Thoracic aorta (tissue), 2 donors: Measurements from ENCODE around the gene GOLGA6L10. TPM values are rescaled to one million over a fixed set of nuclear protein-coding genes. Genes with fewer than 3 reads are reported as not detected.
"Not testable (repeated sequence)": the region's sequence is repeated elsewhere in the genome, so short reads cannot be mapped to it uniquely, and the experiment has no call there.

Experiments
- ATAC-seq: fragments of 150-250 bp; one replicate; pipeline ENCODE4 v1.8.0; 2017; ENCODE audit warnings: low read depth; ENCODE audit not compliant: insufficient number of reproducible peaks, low FRiP score
- DNase-seq: peaks from one replicate; pipeline ENCODE4 v3.0.0-alpha.2; 2020; ENCODE audit warnings: low spot score
- H3K27ac ChIP-seq, 2 donors: fragments of 200-600 bp; sonication (generic); 1 replicate in 1 of 2; 2 replicates in 1 of 2; pipeline ENCODE4 v1.5.1; 2016; ENCODE audit warnings: mild to moderate bottlenecking in 2 of 2, moderate library complexity in 2 of 2
- H3K27me3 ChIP-seq: fragments of 200-600 bp; sonication (generic); replicated peaks from 2 replicates; pipeline ENCODE4 v1.6.0; 2016; ENCODE audit warnings: mild to moderate bottlenecking; ENCODE audit not compliant: insufficient read depth
- H3K36me3 ChIP-seq: fragments of 200-600 bp; sonication (generic); one replicate; pipeline ENCODE4 v1.5.1; 2016
- H3K4me1 ChIP-seq, 2 donors: fragments of 200-600 bp; sonication (generic); 1 replicate in 1 of 2; 2 replicates in 1 of 2; pipeline versions ENCODE4 v1.5.1 to v1.6.0; 2016; ENCODE audit warnings: low read depth in 2 of 2, mild to moderate bottlenecking in 1 of 2; ENCODE audit not compliant: control insufficient read depth in 1 of 2
- H3K4me3 ChIP-seq: fragments of 200-600 bp; sonication (generic); 2 replicates; pipeline ENCODE4 v1.5.1; 2016; ENCODE audit warnings: mild to moderate bottlenecking
- H3K9me3 ChIP-seq: fragments of 200-600 bp; sonication (generic); 2 replicates; pipeline ENCODE4 v1.5.1; 2016
- total RNA-seq, 2 donors: library from RNA; depleted of rRNA; stranded (reverse); fragments of >200 nt; gene quantifications; one replicate each; pipeline versions ENCODE4 v1.1.0 to v1.2.3, GENCODE V29; 2016
- TF ChIP-seq, protein P1 (sequence below): fragments of 200-600 bp; sonication (generic); IDR thresholded peaks from one replicate; pipeline ENCODE4 v1.5.1; 2019; ENCODE audit warnings: antibody characterized with exemption

Gene GOLGA6L10
- total RNA-seq, 2 donors from 2014 or later = 0.42 to 3.1 TPM

DNA sequence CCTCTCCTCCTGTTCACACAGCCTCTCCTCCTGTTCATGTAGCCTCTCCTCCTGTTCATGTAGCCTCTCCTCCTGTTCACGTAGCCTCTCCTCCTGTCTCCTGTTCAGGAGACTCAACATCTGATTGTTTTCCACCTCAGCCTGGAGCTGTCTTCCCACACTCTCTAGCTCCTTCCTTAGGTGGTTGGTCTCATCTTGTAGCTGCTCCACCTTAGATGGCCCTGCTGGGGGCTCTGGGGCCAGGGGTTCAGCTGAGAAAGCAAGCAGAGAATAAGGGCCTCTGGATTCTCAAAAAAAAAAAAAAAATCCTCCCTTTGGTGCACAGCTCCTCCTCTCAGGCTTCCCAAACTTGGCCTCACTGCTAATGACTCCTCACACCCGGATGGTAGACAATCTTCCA is 4.1 kb downstream of the GOLGA6L10 start:
- not testable (repeated sequence) for H3K27me3 ChIP-seq, H3K4me1 ChIP-seq, H3K36me3 ChIP-seq, H3K4me3 ChIP-seq, H3K9me3 ChIP-seq, ATAC-seq, H3K27ac ChIP-seq, DNase-seq

DNA sequence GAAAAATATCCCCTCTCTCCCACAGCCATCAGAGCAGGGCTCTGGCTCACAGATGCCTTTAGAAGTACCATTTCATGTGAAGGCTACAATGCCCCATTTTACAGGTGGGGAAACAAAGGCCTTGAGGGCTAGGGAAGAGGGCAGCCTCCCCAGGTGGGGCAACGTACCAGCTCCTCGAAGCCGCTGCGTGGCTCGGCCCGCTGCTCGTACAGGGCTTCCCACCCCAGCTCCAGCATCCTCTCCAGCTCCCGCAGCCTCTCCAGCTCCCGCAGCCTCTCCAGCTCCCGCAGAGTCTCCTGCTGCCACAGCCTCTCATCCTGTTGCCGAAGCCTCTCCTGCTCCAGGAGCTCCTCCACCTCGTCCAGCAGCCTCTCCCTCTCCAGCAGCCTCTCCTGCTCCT is 4.9 kb downstream of the GOLGA6L10 start:
- H3K4me1 ChIP-seq, H3K9me3 ChIP-seq, H3K36me3 ChIP-seq, ATAC-seq, H3K27me3 ChIP-seq, H3K27ac ChIP-seq, DNase-seq, H3K4me3 ChIP-seq: not testable (repeated sequence)

DNA sequence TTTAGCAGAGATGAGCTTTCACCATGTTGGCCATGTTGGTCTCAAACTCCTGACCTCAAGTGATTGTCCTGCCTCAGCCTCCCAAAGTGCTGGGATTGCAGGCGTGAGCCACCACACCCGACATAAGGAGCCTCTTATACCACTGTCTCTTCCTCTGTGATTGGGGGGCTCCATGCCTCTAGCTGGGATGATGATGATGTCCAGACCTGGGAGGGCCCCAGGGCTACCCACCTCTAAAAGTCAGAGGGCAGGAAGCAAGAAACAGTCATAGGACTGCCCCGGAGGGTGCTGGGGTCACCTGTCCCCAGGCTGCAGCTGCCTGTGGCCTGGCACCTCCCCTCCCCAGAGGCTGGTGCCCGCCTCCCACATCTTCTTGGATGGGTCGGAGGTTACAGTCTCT is 5.4 kb downstream of the GOLGA6L10 start:
- not testable (repeated sequence) for DNase-seq, H3K9me3 ChIP-seq, H3K27ac ChIP-seq, H3K4me3 ChIP-seq, H3K4me1 ChIP-seq, H3K27me3 ChIP-seq, H3K36me3 ChIP-seq, ATAC-seq

DNA sequence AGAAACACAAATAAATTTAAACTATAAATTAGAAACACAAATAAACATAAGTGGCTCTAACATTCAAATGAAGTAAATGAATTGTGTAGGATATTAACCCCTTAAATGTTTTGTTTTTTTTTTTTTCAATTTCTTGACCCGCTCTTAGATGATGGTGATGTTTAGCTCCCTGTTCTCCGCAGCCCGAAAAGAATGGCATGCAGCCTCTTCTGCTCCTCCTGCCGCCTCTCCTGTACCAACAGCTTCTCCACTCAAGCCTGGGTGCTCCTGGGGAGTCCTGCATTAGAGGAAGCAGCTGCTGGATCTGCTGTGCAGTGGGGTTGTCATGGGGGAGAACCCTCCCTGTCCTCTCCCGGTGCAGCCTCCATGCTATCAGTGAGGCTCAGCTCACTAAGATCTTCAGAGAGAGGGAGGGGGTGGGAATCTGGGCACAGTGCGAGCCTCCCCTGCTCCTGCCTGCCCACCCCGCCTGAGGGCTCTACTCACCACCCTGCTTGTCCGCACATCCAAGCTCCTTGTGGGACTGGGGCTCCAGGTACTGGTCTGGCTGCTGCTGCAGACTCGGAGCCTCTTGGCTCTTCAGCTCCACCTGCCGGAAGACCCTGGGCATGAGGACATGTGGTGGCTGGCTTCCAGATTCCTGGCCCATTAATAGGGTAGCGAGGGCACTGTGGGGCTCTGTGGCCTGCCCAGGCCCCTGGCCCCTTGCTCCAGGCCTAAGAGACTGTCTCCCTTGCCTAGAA is 6.5 kb downstream of the GOLGA6L10 start:
- ATAC-seq = not testable (repeated sequence)

DNA sequence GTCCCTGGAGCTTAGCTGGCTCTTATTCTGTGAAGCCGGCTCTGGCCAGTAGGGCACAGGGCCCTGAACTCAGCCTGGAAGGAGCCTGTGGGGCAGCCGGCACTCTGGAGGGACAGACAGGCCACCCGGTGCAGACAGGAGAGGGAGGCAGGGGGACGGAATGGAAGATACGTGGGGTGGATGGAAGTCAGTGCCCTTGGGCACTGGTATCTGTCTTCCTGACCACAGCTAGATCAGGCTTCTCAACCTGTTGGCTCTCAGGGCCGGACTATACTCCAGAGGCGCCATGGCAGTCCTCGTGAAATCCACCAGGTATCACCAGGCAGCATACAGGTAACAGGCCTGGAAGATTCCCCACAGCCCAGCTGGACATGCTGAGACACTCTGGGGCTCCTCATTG is 10.7 kb downstream of the GOLGA6L10 start:
- not testable (repeated sequence) for H3K27me3 ChIP-seq, H3K9me3 ChIP-seq, ATAC-seq, DNase-seq, H3K27ac ChIP-seq, H3K4me1 ChIP-seq, H3K4me3 ChIP-seq, H3K36me3 ChIP-seq

More for the DNA sequence above, 6.5 kb downstream of the GOLGA6L10 start:
- TF ChIP-seq, protein P1, sequence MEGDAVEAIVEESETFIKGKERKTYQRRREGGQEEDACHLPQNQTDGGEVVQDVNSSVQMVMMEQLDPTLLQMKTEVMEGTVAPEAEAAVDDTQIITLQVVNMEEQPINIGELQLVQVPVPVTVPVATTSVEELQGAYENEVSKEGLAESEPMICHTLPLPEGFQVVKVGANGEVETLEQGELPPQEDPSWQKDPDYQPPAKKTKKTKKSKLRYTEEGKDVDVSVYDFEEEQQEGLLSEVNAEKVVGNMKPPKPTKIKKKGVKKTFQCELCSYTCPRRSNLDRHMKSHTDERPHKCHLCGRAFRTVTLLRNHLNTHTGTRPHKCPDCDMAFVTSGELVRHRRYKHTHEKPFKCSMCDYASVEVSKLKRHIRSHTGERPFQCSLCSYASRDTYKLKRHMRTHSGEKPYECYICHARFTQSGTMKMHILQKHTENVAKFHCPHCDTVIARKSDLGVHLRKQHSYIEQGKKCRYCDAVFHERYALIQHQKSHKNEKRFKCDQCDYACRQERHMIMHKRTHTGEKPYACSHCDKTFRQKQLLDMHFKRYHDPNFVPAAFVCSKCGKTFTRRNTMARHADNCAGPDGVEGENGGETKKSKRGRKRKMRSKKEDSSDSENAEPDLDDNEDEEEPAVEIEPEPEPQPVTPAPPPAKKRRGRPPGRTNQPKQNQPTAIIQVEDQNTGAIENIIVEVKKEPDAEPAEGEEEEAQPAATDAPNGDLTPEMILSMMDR = peak; percentile 28
- H3K27ac ChIP-seq, H3K27me3 ChIP-seq, H3K4me3 ChIP-seq, DNase-seq, H3K9me3 ChIP-seq, H3K4me1 ChIP-seq, H3K36me3 ChIP-seq: not testable (repeated sequence)

DNA sequence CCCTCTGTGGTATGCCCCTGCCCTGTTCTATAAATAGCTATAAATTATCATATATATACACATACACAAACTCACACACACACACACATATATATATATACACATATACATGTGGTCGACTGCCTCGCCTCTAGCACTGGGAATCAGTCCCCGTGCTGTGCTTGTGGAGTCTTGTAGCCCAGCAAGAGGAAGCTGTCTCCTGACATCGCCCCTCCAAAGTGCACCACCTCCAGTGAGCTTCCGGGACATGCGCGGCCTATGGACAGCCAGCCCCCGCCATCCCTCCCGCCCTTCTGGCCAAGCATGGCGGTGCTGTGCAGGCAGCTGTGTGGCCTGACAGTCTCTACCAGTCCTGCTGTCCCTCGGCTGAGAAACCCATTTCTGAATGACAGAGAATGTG is 11.2 kb downstream of the GOLGA6L10 start:
- H3K36me3 ChIP-seq, H3K9me3 ChIP-seq, H3K4me3 ChIP-seq, H3K27me3 ChIP-seq, H3K4me1 ChIP-seq, ATAC-seq, DNase-seq, H3K27ac ChIP-seq: not testable (repeated sequence)

DNA sequence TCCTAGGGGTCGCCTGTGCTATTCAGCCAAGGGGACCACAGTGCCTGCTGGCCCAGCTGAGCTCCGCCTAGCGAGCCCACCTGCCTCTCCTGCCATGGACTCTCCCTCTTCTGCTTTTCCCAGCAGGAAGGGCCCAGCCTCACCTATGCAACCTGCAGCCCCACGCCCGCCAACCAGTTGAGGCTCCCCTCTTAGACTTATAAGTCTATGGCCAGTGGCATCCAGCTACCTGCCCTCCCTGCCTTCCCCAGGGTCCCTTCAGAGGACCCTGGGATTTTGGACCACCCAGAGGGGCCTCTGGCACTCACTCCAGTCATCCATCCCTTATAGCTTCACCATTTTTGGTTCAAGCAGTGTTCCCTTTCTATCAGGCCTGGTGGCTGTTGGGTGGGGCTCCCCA is 12.2 kb downstream of the GOLGA6L10 start:
- H3K27me3 ChIP-seq, H3K27ac ChIP-seq, H3K36me3 ChIP-seq, H3K4me1 ChIP-seq, DNase-seq, ATAC-seq, H3K4me3 ChIP-seq, H3K9me3 ChIP-seq: not testable (repeated sequence)

DNA sequence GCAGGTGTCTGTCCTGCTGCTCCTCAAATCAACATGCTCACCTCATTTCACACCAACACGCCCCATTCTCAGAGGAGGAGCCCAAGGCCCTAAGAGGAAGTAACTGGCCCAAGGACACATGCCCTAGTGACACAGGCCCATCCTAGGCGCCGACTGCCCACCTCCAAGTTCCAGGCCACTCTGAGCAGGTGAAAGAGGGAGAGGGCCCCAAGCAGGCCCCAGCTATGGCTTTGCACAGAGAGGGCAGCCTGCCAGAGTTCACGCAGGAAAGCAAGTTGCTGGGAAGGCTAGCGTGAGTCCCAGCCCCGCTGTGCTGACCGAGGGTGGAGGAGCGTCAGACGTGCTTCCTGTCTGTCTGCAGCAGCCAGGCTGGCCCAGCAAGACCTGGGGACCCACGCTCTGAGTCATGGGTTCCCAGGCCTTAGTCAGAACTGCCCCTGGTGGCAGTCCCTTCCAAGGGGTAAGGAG is 13.1 kb downstream of the GOLGA6L10 start:
- H3K9me3 ChIP-seq, H3K4me3 ChIP-seq, H3K4me1 ChIP-seq, H3K36me3 ChIP-seq, H3K27ac ChIP-seq, DNase-seq, H3K27me3 ChIP-seq, ATAC-seq: not testable (repeated sequence)

DNA sequence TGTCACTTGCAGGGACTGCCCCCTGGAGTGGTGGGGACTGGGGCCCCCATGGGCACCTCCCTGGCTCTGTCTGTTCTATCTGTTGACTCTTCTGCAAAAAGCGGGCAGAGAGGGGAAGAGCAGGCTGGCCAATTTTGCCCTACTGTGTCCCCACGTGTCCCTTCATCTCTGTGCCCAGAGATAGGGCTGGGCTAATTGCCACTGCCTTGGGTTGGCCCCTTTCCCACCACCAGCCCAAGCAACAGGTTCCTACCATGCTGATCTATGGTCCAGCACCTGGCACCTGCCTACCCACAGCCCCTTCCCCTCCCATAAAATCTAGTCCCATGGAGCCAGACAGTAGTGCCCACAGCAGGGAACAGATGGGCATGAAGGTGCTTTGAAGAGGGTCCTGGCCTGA is 14.3 kb downstream of the GOLGA6L10 start:
- H3K27ac ChIP-seq, H3K4me3 ChIP-seq, H3K36me3 ChIP-seq, H3K9me3 ChIP-seq, H3K4me1 ChIP-seq, H3K27me3 ChIP-seq, DNase-seq, ATAC-seq: not testable (repeated sequence)

DNA sequence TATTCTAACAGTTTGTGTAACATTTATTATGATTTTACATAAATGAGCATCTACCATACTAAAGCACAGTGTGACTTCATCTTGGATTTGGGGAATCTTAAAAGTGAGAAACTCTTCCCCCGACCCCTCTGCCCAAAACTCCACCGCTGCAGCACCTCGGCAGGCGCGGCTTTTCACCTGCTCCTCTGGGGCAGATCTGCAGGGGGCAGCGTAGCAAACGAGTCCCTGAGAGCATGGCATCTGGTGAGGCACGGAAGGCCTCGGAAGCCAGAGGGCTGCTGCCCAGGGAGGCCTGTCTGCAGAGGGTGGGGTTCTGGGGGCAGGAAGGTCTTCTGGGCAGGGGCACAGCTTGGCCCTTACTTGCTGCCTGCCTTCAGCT is 14.7 kb downstream of the GOLGA6L10 start:
- ATAC-seq, DNase-seq, H3K36me3 ChIP-seq, H3K4me1 ChIP-seq, H3K27ac ChIP-seq, H3K27me3 ChIP-seq, H3K4me3 ChIP-seq, H3K9me3 ChIP-seq: not testable (repeated sequence)

DNA sequence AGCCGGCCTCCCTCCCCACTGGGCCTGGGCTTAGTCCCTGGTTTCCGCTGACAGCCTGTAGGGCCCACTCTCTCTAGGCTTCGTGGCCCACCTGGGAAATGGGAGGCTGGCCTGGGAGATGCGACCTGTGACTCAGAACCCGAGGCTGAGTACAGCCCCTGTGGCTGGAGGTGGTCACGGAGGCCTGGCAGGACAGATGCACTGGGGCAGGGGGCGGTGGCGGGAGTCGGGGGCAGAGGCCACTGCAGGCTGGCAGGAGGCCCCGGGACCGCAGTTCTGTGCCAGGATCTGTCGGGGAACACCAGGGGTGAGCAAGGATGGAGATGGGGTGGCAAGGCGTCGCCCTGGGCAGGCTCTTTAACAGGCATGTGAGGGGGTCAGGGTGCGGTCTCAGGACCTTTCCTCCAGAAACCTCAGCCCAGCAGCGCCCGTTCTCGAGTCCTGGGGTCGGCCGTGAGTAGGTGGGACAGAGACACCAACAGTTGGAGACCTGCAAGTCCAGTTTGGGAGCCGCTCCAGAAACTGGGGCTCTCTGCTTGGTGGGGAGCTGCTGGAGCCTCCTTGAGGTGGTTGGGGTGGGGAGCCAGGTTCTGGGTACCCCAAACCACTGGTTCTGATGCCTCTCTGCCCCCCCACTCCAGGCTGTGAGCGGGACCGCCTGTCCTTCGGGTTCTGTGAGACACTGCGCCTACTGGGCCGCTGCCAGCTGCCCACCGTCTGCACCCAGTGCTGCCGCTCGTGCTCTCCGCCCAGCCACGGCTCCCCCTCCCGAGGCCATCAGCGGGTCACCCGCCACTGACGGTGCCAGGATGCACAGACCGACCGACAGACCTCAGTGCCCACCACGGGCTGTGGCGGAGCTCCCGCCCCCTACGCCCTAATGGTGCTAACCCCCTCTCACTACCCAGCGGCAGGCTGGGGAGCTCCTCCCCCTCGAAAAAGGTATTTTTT is 15.4 kb downstream of the GOLGA6L10 start:
- DNase-seq, ATAC-seq, H3K36me3 ChIP-seq, H3K27me3 ChIP-seq, H3K4me1 ChIP-seq, H3K4me3 ChIP-seq, H3K9me3 ChIP-seq: not testable (repeated sequence)
- H3K27ac ChIP-seq = peak overlapping the region in 1 of 2 donors; percentile 49
